Measurements from ENCODE around the gene HMGCL. TPM values are rescaled to one million over a fixed set of nuclear protein-coding genes. Genes with fewer than 3 reads are reported as not detected.

The HMGCL gene
- total RNA-seq, 1 experiment from 2014 or later = 30.4 TPM

DNA sequence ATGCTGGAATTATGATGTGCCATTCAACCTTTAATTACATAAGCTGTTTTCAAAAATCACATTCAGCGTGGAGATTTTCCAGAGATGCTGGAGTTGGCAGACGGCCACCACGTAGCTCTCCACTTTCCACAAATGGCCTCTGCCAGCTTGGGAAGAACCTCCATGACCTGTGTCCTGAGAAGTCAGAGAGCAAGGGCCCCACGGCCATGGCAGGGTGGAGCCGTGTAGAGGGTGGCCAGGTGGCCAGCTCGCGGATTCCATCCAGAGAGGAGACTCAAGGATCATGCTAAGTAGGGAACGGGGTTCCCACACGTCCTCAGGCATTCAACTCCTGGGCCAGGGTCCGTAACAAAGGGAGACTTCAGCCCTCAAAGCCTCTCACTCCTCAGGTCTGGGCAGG, 23.4 kb downstream of the HMGCL start:
- no peak overlapping the region for H3K27ac Mint-ChIP-seq (ENCODE audit: low read depth, unreplicated experiment)
- DNase-seq (ENCODE audit: unreplicated experiment) = no peak
- BruUV-seq (replicated peaks) = no TSS peak
- CTCF ChIA-PET = interaction anchor here (0.9 to 2.4 kb wide), 6 partner anchors 9 to 114 kb away, joined by 3 to 17 read pairs (median 4); partner anchors contain the start of gene CNR2
- H3K9me3 Mint-ChIP-seq (ENCODE audit: unreplicated experiment) = no peaks in the 10 kb centered on the region
- POLR2A ChIA-PET = interaction anchor here (0.7 to 17.8 kb wide), 21 partner anchors 10 to 397 kb away, joined by 3 to 395 read pairs (median 5); partner anchors contain the start of genes HMGCL, LYPLA2, PITHD1 and PNRC2
- H3K27me3 Mint-ChIP-seq (ENCODE audit: insufficient read depth, unreplicated experiment) = no peaks in the 10 kb centered on the region
- H3K4me1 Mint-ChIP-seq (ENCODE audit: insufficient read depth, unreplicated experiment) = no peaks in the 10 kb centered on the region
- peaks cover 38% of the 10 kb centered on the region for H3K36me3 Mint-ChIP-seq (ENCODE audit: insufficient read depth, unreplicated experiment)
- intact Hi-C loops (cut with micrococcal nuclease) = no loop called here
- peak overlapping the region; percentile 90 for H3K4me3 Mint-ChIP-seq (ENCODE audit: unreplicated experiment)
- TF ChIP-seq, protein P1, sequence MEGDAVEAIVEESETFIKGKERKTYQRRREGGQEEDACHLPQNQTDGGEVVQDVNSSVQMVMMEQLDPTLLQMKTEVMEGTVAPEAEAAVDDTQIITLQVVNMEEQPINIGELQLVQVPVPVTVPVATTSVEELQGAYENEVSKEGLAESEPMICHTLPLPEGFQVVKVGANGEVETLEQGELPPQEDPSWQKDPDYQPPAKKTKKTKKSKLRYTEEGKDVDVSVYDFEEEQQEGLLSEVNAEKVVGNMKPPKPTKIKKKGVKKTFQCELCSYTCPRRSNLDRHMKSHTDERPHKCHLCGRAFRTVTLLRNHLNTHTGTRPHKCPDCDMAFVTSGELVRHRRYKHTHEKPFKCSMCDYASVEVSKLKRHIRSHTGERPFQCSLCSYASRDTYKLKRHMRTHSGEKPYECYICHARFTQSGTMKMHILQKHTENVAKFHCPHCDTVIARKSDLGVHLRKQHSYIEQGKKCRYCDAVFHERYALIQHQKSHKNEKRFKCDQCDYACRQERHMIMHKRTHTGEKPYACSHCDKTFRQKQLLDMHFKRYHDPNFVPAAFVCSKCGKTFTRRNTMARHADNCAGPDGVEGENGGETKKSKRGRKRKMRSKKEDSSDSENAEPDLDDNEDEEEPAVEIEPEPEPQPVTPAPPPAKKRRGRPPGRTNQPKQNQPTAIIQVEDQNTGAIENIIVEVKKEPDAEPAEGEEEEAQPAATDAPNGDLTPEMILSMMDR (IDR thresholded peaks at IDR 0.05; ENCODE audit: unreplicated experiment) = no peak

DNA sequence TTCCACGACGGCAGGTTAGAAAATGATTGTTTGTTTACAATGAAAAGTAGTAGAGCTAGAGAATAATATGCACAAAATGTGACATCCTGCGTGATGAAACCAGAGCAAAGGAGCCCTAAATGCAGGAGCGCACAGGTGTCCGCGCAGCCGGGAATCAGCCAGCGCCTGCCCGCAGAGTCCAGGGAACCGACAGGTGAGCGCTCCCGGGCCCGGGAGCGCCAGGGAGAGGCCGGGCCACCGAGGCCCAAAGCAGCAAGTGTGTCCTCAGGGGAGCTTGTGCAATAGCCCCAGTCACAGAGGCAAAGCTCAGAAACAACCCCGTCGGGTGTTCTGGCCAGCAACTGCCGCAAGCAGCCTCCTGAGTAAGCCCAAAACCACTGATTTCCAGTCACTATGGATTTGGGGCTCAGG, 23.9 kb downstream of the HMGCL start:
- Mint-ChIP-seq H3K36me3 (ENCODE audit: insufficient read depth, unreplicated experiment) (peaks cover 41% of the 10 kb centered on the region), H3K4me1 (ENCODE audit: insufficient read depth, unreplicated experiment) (no peaks in the 10 kb centered on the region), H3K9me3 (ENCODE audit: unreplicated experiment) (no peaks in the 10 kb centered on the region), H3K27ac (ENCODE audit: low read depth, unreplicated experiment) (peak overlapping the region; percentile 91), H3K4me3 (ENCODE audit: unreplicated experiment) (peak overlapping the region; percentile 90), H3K27me3 (ENCODE audit: insufficient read depth, unreplicated experiment) (no peaks in the 10 kb centered on the region)
- peak; percentile 39 for DNase-seq (ENCODE audit: unreplicated experiment)
- no TSS peak for BruUV-seq (replicated peaks)
- TF ChIP-seq, protein P1 (IDR thresholded peaks at IDR 0.05; ENCODE audit: unreplicated experiment) = no peak
- intact Hi-C loops (cut with micrococcal nuclease) = no loop called here
- POLR2A ChIA-PET = interaction anchor here (0.7 to 17.8 kb wide), 26 partner anchors 8 to 398 kb away, joined by 3 to 395 read pairs (median 4); partner anchors contain the start of genes ELOA, HMGCL, LYPLA2 and PITHD1
- CTCF ChIA-PET = interaction anchor here (0.6 to 2.4 kb wide), 7 partner anchors 9 to 115 kb away, joined by 3 to 17 read pairs (median 4); partner anchors contain the start of genes CNR2 and PITHD1

DNA sequence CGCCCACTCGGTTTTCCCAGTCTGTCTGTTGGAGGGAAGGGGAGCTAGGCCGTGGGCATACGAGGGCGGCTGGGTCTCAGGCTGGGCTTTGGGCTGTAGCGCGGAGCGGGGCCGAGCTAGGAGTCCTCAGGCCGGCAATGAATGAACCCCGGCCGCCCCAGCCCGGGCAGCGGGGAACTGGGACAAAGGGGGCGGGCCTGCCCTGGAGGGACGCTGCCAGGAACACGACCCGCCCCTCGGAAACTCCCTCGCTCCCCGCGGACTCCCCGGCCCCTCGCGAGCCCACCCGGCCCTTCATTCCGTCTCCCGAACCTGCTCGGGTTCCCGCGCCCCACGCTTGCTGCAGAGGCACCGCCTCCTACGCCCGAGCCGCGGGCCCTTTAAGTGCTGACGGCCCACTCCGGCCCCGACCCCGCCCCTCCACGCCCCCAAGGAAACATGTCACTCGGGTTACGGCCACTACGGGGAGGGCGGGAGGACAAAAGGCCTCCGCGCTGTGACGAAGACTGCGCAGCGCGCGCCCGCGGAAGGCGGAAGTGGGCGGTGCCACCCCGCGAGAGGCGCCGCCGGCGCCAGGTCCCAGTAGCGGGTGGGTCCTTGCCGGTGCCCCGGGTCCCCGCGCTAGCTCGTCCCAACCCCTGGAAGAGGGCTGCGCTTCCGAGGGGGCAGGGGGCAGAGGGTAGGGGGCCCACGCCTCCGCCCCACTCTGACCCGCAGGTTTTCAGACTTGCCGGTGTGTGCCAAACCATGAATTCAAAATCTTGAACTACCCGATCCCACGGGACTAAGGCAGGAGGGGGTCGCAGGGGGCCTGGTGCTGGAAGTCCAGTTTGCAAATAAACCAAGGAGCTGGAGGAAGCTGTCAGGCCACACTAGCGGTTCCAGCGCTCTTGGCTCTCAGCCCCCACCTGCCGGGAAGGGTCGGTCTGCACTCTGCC, 24.6 kb downstream of the HMGCL start, which contains the start of gene GALE:
Gene GALE, minus strand, starts transcription at position 355 of the 938 bp plus-strand sequence. CDS start 1,747 bp downstream, outside the sequence.
- no TSS peak for BruUV-seq (replicated peaks)
- POLR2A ChIA-PET = interaction anchor here (0.7 to 17.8 kb wide), 28 partner anchors 8 to 398 kb away, joined by 3 to 395 read pairs (median 5); partner anchors contain the start of genes ELOA, HMGCL, LYPLA2 and PITHD1

More for the DNA sequence above, 24.6 kb downstream of the HMGCL start, which contains the start of gene GALE:
- H3K27ac Mint-ChIP-seq (ENCODE audit: low read depth, unreplicated experiment) = peak within 1 kb of the TSS; percentile 91
- peaks cover 39% of the 10 kb centered on the region for H3K36me3 Mint-ChIP-seq (ENCODE audit: insufficient read depth, unreplicated experiment)
- intact Hi-C loops (cut with micrococcal nuclease) = loop anchor here (1.0 kb wide), 1 partner anchor 155 kb away; no protein-coding TSS in a partner anchor
- H3K4me3 Mint-ChIP-seq (ENCODE audit: unreplicated experiment) = peak within 1 kb of the TSS; percentile 90
- no peaks in the 10 kb centered on the region for H3K4me1 Mint-ChIP-seq (ENCODE audit: insufficient read depth, unreplicated experiment)
- H3K9me3 Mint-ChIP-seq (ENCODE audit: unreplicated experiment) = no peaks in the 10 kb centered on the region
- H3K27me3 Mint-ChIP-seq (ENCODE audit: insufficient read depth, unreplicated experiment) = no peaks in the 10 kb centered on the region
- CTCF ChIA-PET = interaction anchor here (0.5 to 2.4 kb wide), 10 partner anchors 9 to 270 kb away, joined by 3 to 17 read pairs (median 4); partner anchors contain the start of genes ELOA and PITHD1
- peak; percentile 96 for DNase-seq (ENCODE audit: unreplicated experiment)
- TF ChIP-seq, protein P1 (IDR thresholded peaks at IDR 0.05; ENCODE audit: unreplicated experiment) = no peak

Data from MCF 10A (cell line).